GM12878 (cell line): ENCODE data around the gene CYP46A1. TPM values are rescaled to one million over a fixed set of nuclear protein-coding genes. Genes with fewer than 3 reads are reported as not detected.

Experiments
- ATAC-seq: fragments of 200-7000 bp; cut with Tn5 transposase; 3 replicates; pipeline ENCODE4 v1.9.1; 2020; ENCODE audit warnings: mild to moderate bottlenecking, moderate library complexity
- BruUV-seq: library from RNA; stranded (reverse); fragments of 400-500 nt; replicated peaks from 2 replicates; lab custom pipeline; 2021; lab: Mats Ljungman, UMichigan
- CTCF ChIA-PET: fragments of 300-600 bp; sonication (Branson Sonifier 250); formaldehyde crosslinking; extraction: SDS; loops from one replicate; lab custom pipeline; 2021; ENCODE audit warnings: inconsistent platforms; lab: Yijun Ruan, JAX
- POLR2A ChIA-PET: fragments of 350-600 bp; formaldehyde crosslinking; extraction: SDS; loops from one replicate; lab custom pipeline; 2021; ENCODE audit warnings: inconsistent platforms; lab: Charles Lee
- RAD21 ChIA-PET: fragments of 300-600 bp; sonication (Branson Sonifier 250); formaldehyde crosslinking; loops from one replicate; lab custom pipeline; 2023; ENCODE audit warnings: antibody characterized with exemption; ENCODE audit not compliant: unreplicated experiment; lab: Charles Lee
- SMC1A ChIA-PET: fragments of 300-600 bp; sonication (Branson Sonifier 250); formaldehyde crosslinking; loops from one replicate; lab custom pipeline; 2023; ENCODE audit not compliant: unreplicated experiment, uncharacterized antibody; lab: Charles Lee
- DNase-seq: peaks from one replicate; pipeline ENCODE4 v3.0.0-alpha.2; 2011; ENCODE audit warnings: low read depth, low spot score
- FAIRE-seq: peaks from 3 replicates; lab custom pipeline; 2011; peaks lifted over from hg19 to GRCh38; lab: Jason Lieb, UNC
- H2AFZ ChIP-seq: 2 replicates; pipeline ENCODE4 v1.6.0; 2011; ENCODE audit warnings: low read depth, low read length, control low read depth; ENCODE audit not compliant: control insufficient read depth
- H3K27ac ChIP-seq: 2 replicates; pipeline ENCODE4 v1.5.1; 2011; ENCODE audit warnings: control low read depth; ENCODE audit not compliant: control insufficient read depth, insufficient read depth
- H3K27me3 ChIP-seq, 2 experiments: replicated peaks in 1 of 2; 2 replicates each; pipeline versions ENCODE4 v1.6.0 to v1.6.1; 2011; ENCODE audit warnings: low read length in 1 of 2; ENCODE audit not compliant: control insufficient read depth in 2 of 2, insufficient read depth in 2 of 2
- H3K36me3 ChIP-seq, 2 experiments: 2 replicates each; pipeline ENCODE4 v1.5.1; 2011; ENCODE audit warnings: low read length in 1 of 2; ENCODE audit not compliant: control insufficient read depth in 2 of 2, insufficient read depth in 2 of 2
- H3K4me1 ChIP-seq: 2 replicates; pipeline ENCODE4 v1.6.1; 2011; ENCODE audit warnings: mild to moderate bottlenecking, low read length, moderate library complexity, mixed read lengths; ENCODE audit not compliant: control insufficient read depth, insufficient read depth
- H3K4me2 ChIP-seq: 2 replicates; pipeline ENCODE4 v1.6.0; 2011; ENCODE audit warnings: control low read depth; ENCODE audit not compliant: control insufficient read depth, insufficient read depth
- H3K4me3 ChIP-seq: fragments of 200-600 bp; sonication (generic); 2 replicates; pipeline ENCODE4 v1.5.1; 2016
- H3K79me2 ChIP-seq: 2 replicates; pipeline ENCODE4 v1.6.0; 2011; ENCODE audit warnings: low read length; ENCODE audit not compliant: control insufficient read depth, insufficient read depth
- H3K9ac ChIP-seq: 2 replicates; pipeline ENCODE4 v1.8.0; 2011; ENCODE audit warnings: low read length, control low read depth, mixed read lengths; ENCODE audit not compliant: control insufficient read depth, insufficient read depth
- H3K9me3 ChIP-seq: replicated peaks from 3 replicates; pipeline ENCODE4 v1.5.1; 2011; ENCODE audit warnings: mild to moderate bottlenecking, low read length; ENCODE audit not compliant: control insufficient read depth, insufficient read depth
- H4K20me1 ChIP-seq: 2 replicates; pipeline ENCODE4 v1.6.0; 2011; ENCODE audit not compliant: control insufficient read depth, insufficient read depth
- DPF2 ChIP-seq: fragments of 450-650 bp; IDR thresholded peaks from 2 replicates; pipeline ENCODE4 v1.6.1; 2017; ENCODE audit warnings: mild to moderate bottlenecking
- HCFC1 ChIP-seq: fragments of 150-350 bp; IDR thresholded peaks from 2 replicates; pipeline ENCODE4 v1.6.1; 2014; ENCODE audit warnings: low read length
- HDAC6 ChIP-seq: fragments of 200-600 bp; sonication (generic); IDR thresholded peaks from one replicate; pipeline ENCODE4 v1.8.0; 2017; ENCODE audit warnings: antibody characterized with exemption; ENCODE audit not compliant: unreplicated experiment
- JUNB ChIP-seq: IDR thresholded peaks from 2 replicates; pipeline ENCODE4 v1.6.1; 2016; ENCODE audit warnings: antibody characterized with exemption, mild to moderate bottlenecking
- KLF5 ChIP-seq: fragments of 450-650 bp; IDR thresholded peaks from 2 replicates; pipeline ENCODE4 v1.6.1; 2014; ENCODE audit warnings: mild to moderate bottlenecking; ENCODE audit not compliant: partially characterized antibody
- MTA3 ChIP-seq: IDR thresholded peaks from 2 replicates; pipeline ENCODE4 v1.6.1; 2012; ENCODE audit warnings: low read length, inconsistent platforms, borderline replicate concordance
- MYC ChIP-seq: IDR thresholded peaks from 2 replicates; pipeline ENCODE4 v1.6.1; 2011; ENCODE audit warnings: mild to moderate bottlenecking, low read length, moderate library complexity, inconsistent platforms; ENCODE audit not compliant: insufficient read depth, insufficient replicate concordance, insufficient read length, severe bottlenecking
- RFX5 ChIP-seq: IDR thresholded peaks from 2 replicates; pipeline ENCODE4 v1.6.1; 2011; ENCODE audit warnings: low read depth, low read length, improper control_type of control experiment
- SIX5 ChIP-seq: IDR thresholded peaks from 2 replicates; pipeline ENCODE4 v1.6.1; 2011; ENCODE audit warnings: mild to moderate bottlenecking, low read depth, low read length, moderate library complexity; ENCODE audit not compliant: severe bottlenecking
- SMAD1 ChIP-seq: fragments of 450-650 bp; IDR thresholded peaks from 2 replicates; pipeline ENCODE4 v1.6.1; 2018; ENCODE audit warnings: mild to moderate bottlenecking, low read depth; ENCODE audit not compliant: partially characterized antibody
- YBX1 ChIP-seq: fragments of 450-650 bp; IDR thresholded peaks from 2 replicates; pipeline ENCODE4 v1.6.1; 2016; ENCODE audit warnings: antibody characterized with exemption
- WGBS: methylation state at CpG from one replicate; pipeline ENCODE4 v1.1.6; 2016; ENCODE audit warnings: low lambda C conversion rate; ENCODE audit not compliant: insufficient replicate concordance, insufficient coverage; ENCODE audit errors: missing lambda C conversion rate; 5-methylcytosine and 5-hydroxymethylcytosine counted together
- in situ Hi-C: fragments of 300-500 bp; cut with MboI; formaldehyde crosslinking; loops from 9 replicates; pipeline ENCODE4 v1.14.3; 2018; ENCODE audit warnings: mixed read lengths
- intact Hi-C: fragments of 100-400 bp; cut with micrococcal nuclease; formaldehyde crosslinking; loops from one replicate; pipeline ENCODE4 v1.14.2; 2022; ENCODE audit not compliant: unreplicated experiment
- polyA plus RNA-seq, 11 experiments: library from polyadenylated mRNA; depleted of rRNA in 4 of 11; unstranded in 6 of 11; stranded (reverse) in 5 of 11; fragments of >200 nt; fragmentation: Nextera tagmentation in 4 of 11; fragmentation: Illumina TruSeq in 1 of 11; extraction: Ambion mirVana in 4 of 11; extraction: Trizol in 1 of 11; gene quantifications; 1 replicate in 1 of 11; 2 replicates in 10 of 11; pipeline versions ENCODE4 v1.2.1 to v1.2.3, GENCODE V29; 2011 to 2016; ENCODE audit warnings: inconsistent platforms in 2 of 11, missing spikeins in 2 of 11, low read depth in 1 of 11
- total RNA-seq, 4 experiments: library from RNA; depleted of rRNA in 3 of 4; stranded (reverse); fragments of >200 nt in 3 of 4; fragmentation: Illumina TruSeq in 1 of 4; extraction: Trizol in 1 of 4; gene quantifications; 2 replicates each; pipeline versions ENCODE4 v1.2.1 to v1.2.3, GENCODE V29; 2013 to 2021
- TF ChIP-seq, protein P1 (sequence below): IDR thresholded peaks from 2 replicates; pipeline ENCODE4 v1.6.1; 2012; ENCODE audit warnings: low read depth, low read length, improper control_type of control experiment
- TF ChIP-seq, protein P2 (sequence below): fragments of 450-650 bp; IDR thresholded peaks from 2 replicates; pipeline ENCODE4 v1.6.1; 2018; ENCODE audit warnings: borderline replicate concordance, mild to moderate bottlenecking; ENCODE audit not compliant: partially characterized antibody
- TF ChIP-seq, protein P3 (sequence below): fragments of 450-650 bp; IDR thresholded peaks from 2 replicates; pipeline ENCODE4 v1.6.1; 2017; ENCODE audit warnings: mild to moderate bottlenecking, low read depth, inconsistent platforms; ENCODE audit not compliant: poor library complexity, severe bottlenecking
- TF ChIP-seq, protein P4 (sequence below): fragments of 450-650 bp; IDR thresholded peaks from 2 replicates; pipeline ENCODE4 v1.6.1; 2016; ENCODE audit warnings: mild to moderate bottlenecking, moderate library complexity, borderline replicate concordance

Gene CYP46A1
- total and polyA plus RNA-seq, 10 of the 15 experiments (the other 5 are each of a cell fraction or from before 2014, with no cell fraction given) = 0.04 to 0.11 TPM; not detected in 8

DNA sequence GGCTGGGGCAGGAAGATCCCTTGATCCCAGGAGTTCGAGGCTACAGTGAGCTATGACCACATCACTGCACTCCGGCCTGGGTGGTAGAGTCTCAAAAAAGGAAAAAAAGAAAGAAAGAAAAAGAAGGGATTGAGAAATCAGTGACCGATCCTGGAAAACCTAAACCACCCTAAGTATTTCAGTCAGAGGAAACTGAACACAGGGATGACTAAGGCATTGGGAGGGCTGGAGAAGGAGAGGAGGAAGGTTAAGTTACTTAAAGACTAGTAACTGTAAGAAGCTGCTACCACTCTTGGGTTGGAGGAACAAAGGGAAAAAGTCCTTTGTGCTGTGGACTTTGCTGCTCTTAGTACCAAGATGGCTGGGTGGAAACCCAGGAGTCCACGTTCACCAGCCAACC, 28.6 kb upstream of the CYP46A1 start:
- in situ Hi-C loops (no loop called here), intact Hi-C loops (no loop called here)
- ChIA-PET CTCF (interaction anchor here (0.8 kb wide), 1 partner anchor 47 kb away, joined by 3 read pairs; no protein-coding TSS in a partner anchor), SMC1A (interaction anchor here (0.6 kb wide), 1 partner anchor 150 kb away, joined by 3 read pairs; no protein-coding TSS in a partner anchor), RAD21 (no interaction called here), POLR2A (no interaction called here)
- no peaks in the 10 kb centered on the region for H4K20me1 ChIP-seq
- H3K4me2 ChIP-seq = no peak overlapping the region
- no TSS peak for BruUV-seq
- no peak overlapping the region for H2AFZ ChIP-seq
- no peak overlapping the region for H3K9ac ChIP-seq
- no peak overlapping the region for H3K27ac ChIP-seq
- FAIRE-seq (no peak), DNase-seq (no peak), ATAC-seq (no peak)
- H3K9me3 ChIP-seq = no peaks in the 10 kb centered on the region
- no peaks in the 10 kb centered on the region for H3K36me3 ChIP-seq
- no peaks in the 10 kb centered on the region for H3K4me1 ChIP-seq
- H3K4me3 ChIP-seq = no peak overlapping the region
- no peaks in the 10 kb centered on the region; a peak in 3 of 4 replicates for H3K27me3 ChIP-seq
- no peaks in the 10 kb centered on the region for H3K79me2 ChIP-seq
- 20% methylated on average over 4 of the region's 4 CpGs for WGBS
- no peak for TF ChIP-seq SMAD1
- TF ChIP-seq, protein P1, sequence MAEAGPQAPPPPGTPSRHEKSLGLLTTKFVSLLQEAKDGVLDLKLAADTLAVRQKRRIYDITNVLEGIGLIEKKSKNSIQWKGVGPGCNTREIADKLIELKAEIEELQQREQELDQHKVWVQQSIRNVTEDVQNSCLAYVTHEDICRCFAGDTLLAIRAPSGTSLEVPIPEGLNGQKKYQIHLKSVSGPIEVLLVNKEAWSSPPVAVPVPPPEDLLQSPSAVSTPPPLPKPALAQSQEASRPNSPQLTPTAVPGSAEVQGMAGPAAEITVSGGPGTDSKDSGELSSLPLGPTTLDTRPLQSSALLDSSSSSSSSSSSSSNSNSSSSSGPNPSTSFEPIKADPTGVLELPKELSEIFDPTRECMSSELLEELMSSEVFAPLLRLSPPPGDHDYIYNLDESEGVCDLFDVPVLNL = no peak
- no peak for TF ChIP-seq MYC
- TF ChIP-seq HDAC6 = no peak
- no peak for TF ChIP-seq SIX5
- no peak for TF ChIP-seq MTA3
- no peak for TF ChIP-seq JUNB
- no peak for TF ChIP-seq HCFC1
- TF ChIP-seq, protein P2, sequence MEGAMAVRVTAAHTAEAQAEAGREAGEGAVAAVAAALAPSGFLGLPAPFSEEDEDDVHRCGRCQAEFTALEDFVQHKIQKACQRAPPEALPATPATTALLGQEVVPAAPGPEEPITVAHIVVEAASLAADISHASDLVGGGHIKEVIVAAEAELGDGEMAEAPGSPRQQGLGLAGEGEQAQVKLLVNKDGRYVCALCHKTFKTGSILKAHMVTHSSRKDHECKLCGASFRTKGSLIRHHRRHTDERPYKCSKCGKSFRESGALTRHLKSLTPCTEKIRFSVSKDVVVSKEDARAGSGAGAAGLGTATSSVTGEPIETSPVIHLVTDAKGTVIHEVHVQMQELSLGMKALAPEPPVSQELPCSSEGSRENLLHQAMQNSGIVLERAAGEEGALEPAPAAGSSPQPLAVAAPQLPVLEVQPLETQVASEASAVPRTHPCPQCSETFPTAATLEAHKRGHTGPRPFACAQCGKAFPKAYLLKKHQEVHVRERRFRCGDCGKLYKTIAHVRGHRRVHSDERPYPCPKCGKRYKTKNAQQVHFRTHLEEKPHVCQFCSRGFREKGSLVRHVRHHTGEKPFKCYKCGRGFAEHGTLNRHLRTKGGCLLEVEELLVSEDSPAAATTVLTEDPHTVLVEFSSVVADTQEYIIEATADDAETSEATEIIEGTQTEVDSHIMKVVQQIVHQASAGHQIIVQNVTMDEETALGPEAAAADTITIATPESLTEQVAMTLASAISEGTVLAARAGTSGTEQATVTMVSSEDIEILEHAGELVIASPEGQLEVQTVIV = no peak
- no peak for TF ChIP-seq KLF5
- no peak for TF ChIP-seq RFX5
- no peak for TF ChIP-seq YBX1
- TF ChIP-seq DPF2 = no peak
- TF ChIP-seq, protein P3, sequence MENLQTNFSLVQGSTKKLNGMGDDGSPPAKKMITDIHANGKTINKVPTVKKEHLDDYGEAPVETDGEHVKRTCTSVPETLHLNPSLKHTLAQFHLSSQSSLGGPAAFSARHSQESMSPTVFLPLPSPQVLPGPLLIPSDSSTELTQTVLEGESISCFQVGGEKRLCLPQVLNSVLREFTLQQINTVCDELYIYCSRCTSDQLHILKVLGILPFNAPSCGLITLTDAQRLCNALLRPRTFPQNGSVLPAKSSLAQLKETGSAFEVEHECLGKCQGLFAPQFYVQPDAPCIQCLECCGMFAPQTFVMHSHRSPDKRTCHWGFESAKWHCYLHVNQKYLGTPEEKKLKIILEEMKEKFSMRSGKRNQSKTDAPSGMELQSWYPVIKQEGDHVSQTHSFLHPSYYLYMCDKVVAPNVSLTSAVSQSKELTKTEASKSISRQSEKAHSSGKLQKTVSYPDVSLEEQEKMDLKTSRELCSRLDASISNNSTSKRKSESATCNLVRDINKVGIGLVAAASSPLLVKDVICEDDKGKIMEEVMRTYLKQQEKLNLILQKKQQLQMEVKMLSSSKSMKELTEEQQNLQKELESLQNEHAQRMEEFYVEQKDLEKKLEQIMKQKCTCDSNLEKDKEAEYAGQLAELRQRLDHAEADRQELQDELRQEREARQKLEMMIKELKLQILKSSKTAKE = no peak
- TF ChIP-seq, protein P4, sequence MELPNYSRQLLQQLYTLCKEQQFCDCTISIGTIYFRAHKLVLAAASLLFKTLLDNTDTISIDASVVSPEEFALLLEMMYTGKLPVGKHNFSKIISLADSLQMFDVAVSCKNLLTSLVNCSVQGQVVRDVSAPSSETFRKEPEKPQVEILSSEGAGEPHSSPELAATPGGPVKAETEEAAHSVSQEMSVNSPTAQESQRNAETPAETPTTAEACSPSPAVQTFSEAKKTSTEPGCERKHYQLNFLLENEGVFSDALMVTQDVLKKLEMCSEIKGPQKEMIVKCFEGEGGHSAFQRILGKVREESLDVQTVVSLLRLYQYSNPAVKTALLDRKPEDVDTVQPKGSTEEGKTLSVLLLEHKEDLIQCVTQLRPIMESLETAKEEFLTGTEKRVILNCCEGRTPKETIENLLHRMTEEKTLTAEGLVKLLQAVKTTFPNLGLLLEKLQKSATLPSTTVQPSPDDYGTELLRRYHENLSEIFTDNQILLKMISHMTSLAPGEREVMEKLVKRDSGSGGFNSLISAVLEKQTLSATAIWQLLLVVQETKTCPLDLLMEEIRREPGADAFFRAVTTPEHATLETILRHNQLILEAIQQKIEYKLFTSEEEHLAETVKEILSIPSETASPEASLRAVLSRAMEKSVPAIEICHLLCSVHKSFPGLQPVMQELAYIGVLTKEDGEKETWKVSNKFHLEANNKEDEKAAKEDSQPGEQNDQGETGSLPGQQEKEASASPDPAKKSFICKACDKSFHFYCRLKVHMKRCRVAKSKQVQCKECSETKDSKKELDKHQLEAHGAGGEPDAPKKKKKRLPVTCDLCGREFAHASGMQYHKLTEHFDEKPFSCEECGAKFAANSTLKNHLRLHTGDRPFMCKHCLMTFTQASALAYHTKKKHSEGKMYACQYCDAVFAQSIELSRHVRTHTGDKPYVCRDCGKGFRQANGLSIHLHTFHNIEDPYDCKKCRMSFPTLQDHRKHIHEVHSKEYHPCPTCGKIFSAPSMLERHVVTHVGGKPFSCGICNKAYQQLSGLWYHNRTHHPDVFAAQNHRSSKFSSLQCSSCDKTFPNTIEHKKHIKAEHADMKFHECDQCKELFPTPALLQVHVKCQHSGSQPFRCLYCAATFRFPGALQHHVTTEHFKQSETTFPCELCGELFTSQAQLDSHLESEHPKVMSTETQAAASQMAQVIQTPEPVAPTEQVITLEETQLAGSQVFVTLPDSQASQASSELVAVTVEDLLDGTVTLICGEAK = no peak
